Measurements from ENCODE around the gene RNMT.

Gene RNMT

DNA sequence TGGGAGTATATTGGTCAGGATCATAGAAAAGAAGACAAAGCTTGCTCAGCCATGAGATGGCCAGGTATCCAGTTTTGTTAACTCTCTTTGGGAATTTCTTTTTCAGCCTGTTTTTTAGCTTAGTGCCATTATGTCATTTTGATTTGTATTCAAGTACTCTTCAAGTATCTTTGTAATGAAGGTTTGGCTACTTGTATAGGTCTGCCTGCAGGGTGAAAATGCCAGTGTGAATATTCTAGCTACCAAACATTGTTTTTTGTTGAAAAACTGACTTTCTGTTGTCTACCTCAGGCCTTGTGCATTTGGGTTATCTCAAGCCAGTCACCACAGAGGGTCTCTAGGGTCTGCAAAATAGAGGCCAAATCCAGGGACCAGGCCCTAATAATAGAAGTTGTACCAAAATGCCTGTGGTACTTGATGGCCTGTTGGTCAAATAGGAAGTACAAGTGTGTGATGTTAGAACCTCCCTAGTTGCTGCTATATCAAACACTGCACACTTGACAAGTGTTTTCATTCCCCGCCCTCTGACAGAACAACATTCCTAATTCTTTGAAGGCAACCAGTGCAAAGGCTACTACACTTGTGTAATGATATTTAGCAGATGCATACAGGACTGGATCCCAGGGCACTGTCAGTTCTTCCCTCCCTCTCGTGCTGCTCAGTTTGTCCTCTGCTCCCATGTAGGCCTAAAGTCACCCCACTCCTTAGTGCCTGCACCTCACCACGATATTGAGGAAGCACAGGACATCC, 36.4 kb downstream of the RNMT start:
- H3K4me3 ChIP-seq (ENCODE audit: low read depth, low read length) = no peak overlapping the region
- no peak for DNase-seq (ENCODE audit: low read depth)
- TF ChIP-seq, protein P1, sequence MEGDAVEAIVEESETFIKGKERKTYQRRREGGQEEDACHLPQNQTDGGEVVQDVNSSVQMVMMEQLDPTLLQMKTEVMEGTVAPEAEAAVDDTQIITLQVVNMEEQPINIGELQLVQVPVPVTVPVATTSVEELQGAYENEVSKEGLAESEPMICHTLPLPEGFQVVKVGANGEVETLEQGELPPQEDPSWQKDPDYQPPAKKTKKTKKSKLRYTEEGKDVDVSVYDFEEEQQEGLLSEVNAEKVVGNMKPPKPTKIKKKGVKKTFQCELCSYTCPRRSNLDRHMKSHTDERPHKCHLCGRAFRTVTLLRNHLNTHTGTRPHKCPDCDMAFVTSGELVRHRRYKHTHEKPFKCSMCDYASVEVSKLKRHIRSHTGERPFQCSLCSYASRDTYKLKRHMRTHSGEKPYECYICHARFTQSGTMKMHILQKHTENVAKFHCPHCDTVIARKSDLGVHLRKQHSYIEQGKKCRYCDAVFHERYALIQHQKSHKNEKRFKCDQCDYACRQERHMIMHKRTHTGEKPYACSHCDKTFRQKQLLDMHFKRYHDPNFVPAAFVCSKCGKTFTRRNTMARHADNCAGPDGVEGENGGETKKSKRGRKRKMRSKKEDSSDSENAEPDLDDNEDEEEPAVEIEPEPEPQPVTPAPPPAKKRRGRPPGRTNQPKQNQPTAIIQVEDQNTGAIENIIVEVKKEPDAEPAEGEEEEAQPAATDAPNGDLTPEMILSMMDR (IDR thresholded peaks at IDR 0.05; ENCODE audit: low read depth, low read length, missing control alignments) = no peak

DNA sequence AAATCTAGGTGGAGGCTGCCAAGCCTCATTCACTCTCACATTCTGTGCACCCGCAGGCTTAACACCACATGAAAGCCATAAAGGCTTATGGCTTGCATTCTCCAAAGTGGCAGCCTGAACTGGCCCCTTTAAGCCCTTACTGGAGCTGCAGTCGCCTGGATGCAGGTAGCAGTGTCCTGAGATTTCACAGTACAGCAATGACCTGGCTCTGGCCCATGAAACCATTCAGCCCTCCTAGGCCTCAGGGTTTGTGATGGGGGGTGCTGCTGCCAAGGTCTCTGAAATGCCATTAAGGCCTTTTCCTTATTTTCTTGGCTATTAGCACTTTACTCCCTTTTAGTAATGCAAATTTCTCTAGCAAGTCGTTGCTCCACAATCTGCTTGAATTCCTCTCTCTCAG, 48.6 kb downstream of the RNMT start:
- no peak for DNase-seq (ENCODE audit: low read depth)
- TF ChIP-seq, protein P1 (IDR thresholded peaks at IDR 0.05; ENCODE audit: low read depth, low read length, missing control alignments) = no peak
- no peak overlapping the region for H3K4me3 ChIP-seq (ENCODE audit: low read depth, low read length)

DNA sequence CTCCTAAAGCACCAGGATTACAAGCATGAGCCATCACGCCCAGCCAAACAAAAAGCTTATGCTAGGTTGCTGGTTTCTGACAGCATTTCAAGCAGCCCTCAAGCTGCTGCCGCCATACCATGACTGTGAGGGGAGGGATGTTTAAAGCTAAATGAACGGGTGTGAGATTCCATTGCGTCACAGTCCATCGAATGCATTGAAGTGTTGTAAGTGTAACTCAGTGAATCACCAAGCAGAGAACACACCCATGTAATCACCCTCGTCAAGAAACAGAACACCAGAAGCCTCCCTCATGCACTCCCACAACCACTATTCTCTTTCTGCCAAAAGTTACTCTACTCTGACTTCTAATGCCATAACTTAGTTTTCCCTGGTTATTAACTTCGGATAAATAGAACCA, 64.7 kb downstream of the RNMT start:
- TF ChIP-seq, protein P1 (IDR thresholded peaks at IDR 0.05; ENCODE audit: low read depth, low read length, missing control alignments) = no peak
- DNase-seq (ENCODE audit: low read depth) = no peak
- H3K4me3 ChIP-seq (ENCODE audit: low read depth, low read length) = no peak overlapping the region

DNA sequence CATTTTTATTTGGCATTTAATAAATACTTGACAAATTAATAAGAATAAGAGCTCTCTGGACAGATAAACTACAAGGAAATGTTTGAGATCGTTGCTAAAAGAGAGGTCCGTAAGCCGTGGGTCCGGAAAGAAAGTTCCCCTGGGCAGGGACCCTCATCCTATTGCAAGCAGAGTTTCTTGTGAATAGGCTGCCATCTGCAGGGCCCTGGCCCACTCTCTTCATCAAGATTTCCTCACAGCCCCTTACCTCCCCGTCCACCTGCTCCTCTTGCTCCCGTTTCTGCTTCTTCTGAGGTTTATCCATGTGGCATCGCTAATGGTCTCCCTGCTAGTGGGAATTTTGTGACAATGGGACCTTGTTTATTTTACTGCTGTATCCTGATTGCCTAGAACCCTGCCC, 67.3 kb downstream of the RNMT start:
- H3K4me3 ChIP-seq (ENCODE audit: low read depth, low read length) = no peak overlapping the region
- no peak for DNase-seq (ENCODE audit: low read depth)
- TF ChIP-seq, protein P1 (IDR thresholded peaks at IDR 0.05; ENCODE audit: low read depth, low read length, missing control alignments) = no peak

DNA sequence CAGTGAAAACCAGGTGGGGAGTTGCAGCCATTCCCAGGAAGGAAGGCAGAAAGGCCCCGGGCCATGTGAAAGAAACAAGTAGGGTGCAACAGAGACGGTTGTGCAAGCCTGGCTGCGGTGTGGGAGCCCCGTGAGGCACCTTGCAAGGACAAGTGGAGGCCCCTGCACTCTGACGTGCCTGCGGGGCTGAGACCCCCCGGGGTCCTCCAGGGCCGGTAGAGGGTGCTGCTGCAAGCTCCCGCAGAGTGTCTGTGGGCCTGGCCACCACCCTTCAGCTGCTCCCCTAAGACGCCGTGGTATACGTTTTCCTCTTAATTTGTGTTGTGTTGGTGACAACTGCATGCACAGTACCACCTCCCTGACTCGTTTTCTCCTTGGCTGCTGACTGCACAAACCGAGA, 70.0 kb downstream of the RNMT start:
- no peak overlapping the region for H3K4me3 ChIP-seq (ENCODE audit: low read depth, low read length)
- TF ChIP-seq, protein P1 (IDR thresholded peaks at IDR 0.05; ENCODE audit: low read depth, low read length, missing control alignments) = no peak
- DNase-seq (ENCODE audit: low read depth) = no peak

DNA sequence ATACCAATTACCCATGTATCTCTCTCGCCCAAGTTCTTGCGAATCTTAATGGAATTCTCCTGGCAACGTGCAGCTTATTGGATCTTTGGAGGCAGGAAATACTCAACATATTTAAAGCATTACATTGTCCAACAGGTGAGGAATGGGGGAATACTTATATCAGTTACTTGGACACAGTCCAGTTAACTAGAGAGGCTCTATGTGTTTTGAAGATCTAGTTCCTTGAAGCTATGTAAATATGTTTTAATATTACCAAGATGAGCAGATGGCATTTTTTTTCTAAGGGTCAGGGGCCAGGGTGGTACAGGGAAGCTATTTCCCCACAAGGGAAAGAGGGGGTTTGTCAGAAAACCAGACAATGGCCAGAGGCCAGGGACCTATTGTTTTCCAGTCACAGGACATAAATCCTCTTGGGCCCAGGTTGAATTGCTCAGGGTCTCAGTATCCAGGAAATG, 70.7 kb downstream of the RNMT start:
- TF ChIP-seq, protein P1 (IDR thresholded peaks at IDR 0.05; ENCODE audit: low read depth, low read length, missing control alignments) = no peak
- no peak overlapping the region for H3K4me3 ChIP-seq (ENCODE audit: low read depth, low read length)
- DNase-seq (ENCODE audit: low read depth) = no peak

DNA sequence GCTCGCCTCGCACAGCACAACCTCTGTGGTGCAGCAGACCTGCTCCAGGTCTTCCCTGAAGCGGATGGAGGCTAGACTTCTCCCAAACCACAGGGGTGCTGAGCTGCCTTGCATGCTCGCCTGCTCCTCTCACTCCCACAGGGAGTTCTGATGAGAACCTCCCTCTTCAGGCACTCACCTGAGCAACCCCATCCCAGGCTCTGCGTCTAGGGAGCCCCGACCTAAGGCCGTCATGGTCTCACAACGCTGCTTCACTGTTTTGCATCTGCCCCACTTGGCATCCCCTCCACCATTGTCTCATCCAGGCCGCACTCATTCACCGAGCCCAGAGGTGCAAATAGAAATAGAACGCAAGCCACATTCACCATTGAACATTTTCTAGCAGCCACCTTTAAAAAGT, 72.9 kb downstream of the RNMT start:
- TF ChIP-seq, protein P1 (IDR thresholded peaks at IDR 0.05; ENCODE audit: low read depth, low read length, missing control alignments) = no peak
- DNase-seq (ENCODE audit: low read depth) = no peak
- no peak overlapping the region for H3K4me3 ChIP-seq (ENCODE audit: low read depth, low read length)
